ENCODE results near the gene ZFP90. TPM values are rescaled to one million over a fixed set of nuclear protein-coding genes. Genes with fewer than 3 reads are reported as not detected.

The ZFP90 gene
- total and polyA plus RNA-seq, 4 donors = 2.1 to 18.9 (median 5.6) TPM

DNA sequence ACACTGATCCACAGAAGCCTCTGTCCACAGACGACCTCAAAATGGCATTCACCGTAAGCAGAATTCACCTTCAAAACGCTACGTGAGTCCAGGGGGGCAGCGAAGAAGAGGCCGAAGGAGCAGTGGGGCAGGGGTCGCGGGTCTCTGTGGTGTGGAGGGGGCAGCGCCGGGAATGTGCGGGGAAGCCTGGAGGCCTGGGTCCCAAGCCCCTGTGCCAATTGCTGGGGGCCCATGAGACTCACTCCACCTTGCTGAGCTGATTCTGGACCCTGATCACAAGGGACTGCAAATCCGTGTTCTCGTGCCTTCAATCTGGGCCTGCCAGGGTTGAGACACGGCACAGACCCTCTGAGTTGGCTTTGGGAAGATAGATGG lies 47.5 kb upstream of the ZFP90 start:
- H3K9ac ChIP-seq (ENCODE audit: low read depth in 1 of 2, low read length in 2 of 2) = no peak overlapping the region
- WGBS = 92% methylated on average over 14 of the region's 14 CpGs
- no peak overlapping the region for H3K27ac ChIP-seq (ENCODE audit: low read depth in 1 of 2, low read length in 2 of 2)
- no peak for DNase-seq (ENCODE audit: low spot score)
- H3K4me3 ChIP-seq (ENCODE audit: low read depth in 1 of 3, low read length in 3 of 3) = no peak overlapping the region
- no peaks in the 10 kb centered on the region for H3K9me3 ChIP-seq (ENCODE audit: control insufficient read depth in 4 of 4, low read length in 3 of 4)
- no peaks in the 10 kb centered on the region for H3K36me3 ChIP-seq (ENCODE audit: control insufficient read depth in 4 of 4, insufficient read depth in 3 of 4, low read depth in 1 of 4, low read length in 3 of 4)
- no peak for TF ChIP-seq FOXA1 (IDR thresholded peaks at IDR 0.05)
- TF ChIP-seq SP1 (IDR thresholded peaks at IDR 0.05) = no peak
- TF ChIP-seq, protein P1, sequence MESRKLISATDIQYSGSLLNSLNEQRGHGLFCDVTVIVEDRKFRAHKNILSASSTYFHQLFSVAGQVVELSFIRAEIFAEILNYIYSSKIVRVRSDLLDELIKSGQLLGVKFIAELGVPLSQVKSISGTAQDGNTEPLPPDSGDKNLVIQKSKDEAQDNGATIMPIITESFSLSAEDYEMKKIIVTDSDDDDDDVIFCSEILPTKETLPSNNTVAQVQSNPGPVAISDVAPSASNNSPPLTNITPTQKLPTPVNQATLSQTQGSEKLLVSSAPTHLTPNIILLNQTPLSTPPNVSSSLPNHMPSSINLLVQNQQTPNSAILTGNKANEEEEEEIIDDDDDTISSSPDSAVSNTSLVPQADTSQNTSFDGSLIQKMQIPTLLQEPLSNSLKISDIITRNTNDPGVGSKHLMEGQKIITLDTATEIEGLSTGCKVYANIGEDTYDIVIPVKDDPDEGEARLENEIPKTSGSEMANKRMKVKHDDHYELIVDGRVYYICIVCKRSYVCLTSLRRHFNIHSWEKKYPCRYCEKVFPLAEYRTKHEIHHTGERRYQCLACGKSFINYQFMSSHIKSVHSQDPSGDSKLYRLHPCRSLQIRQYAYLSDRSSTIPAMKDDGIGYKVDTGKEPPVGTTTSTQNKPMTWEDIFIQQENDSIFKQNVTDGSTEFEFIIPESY (IDR thresholded peaks at IDR 0.05) = no peak
- no peaks in the 10 kb centered on the region for H3K27me3 ChIP-seq (ENCODE audit: control insufficient read depth in 4 of 4, insufficient read depth in 4 of 4, low read length in 3 of 4)
- H3K4me1 ChIP-seq (ENCODE audit: control insufficient read depth in 4 of 4, insufficient read depth in 4 of 4, low read length in 3 of 4) = peaks cover 0 to 16% (median 5%) of the 10 kb centered on the region in 4 donors

DNA sequence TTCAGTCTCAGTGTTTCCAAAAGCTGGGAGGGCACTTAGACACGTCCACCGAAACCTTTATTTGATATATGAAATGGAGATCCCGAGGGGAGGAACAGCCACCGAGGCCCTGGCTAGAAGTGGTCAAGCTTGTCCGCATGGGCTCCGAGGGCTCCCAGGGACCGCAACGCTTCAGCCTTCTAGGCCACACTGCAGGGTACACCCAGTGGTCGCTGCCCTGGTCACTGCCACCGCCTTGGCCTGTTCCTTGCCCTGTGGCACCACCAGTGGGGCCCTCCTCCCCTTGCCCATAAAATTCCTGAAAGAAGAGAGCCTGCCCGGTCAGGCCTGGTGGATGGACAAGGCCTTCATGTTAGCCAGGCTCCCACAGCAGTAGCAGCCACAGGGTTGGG lies 46.9 kb upstream of the ZFP90 start:
- Histone ChIP-seq H3K4me1 (ENCODE audit: control insufficient read depth in 4 of 4, insufficient read depth in 4 of 4, low read length in 3 of 4) (peaks cover 0 to 17% (median 4%) of the 10 kb centered on the region in 4 donors), H3K9me3 (ENCODE audit: control insufficient read depth in 4 of 4, low read length in 3 of 4) (no peaks in the 10 kb centered on the region), H3K4me3 (ENCODE audit: low read depth in 1 of 3, low read length in 3 of 3) (no peak overlapping the region), H3K27me3 (ENCODE audit: control insufficient read depth in 4 of 4, insufficient read depth in 4 of 4, low read length in 3 of 4) (no peaks in the 10 kb centered on the region), H3K27ac (ENCODE audit: low read depth in 1 of 2, low read length in 2 of 2) (no peak overlapping the region), H3K36me3 (ENCODE audit: control insufficient read depth in 4 of 4, insufficient read depth in 3 of 4, low read depth in 1 of 4, low read length in 3 of 4) (no peaks in the 10 kb centered on the region), H3K9ac (ENCODE audit: low read depth in 1 of 2, low read length in 2 of 2) (no peak overlapping the region)
- TF ChIP-seq GABPA (IDR thresholded peaks at IDR 0.05 in 1 of 2, conservative IDR thresholded peaks at IDR 0.05 in 1 of 2) (no peak), EGR1 (IDR thresholded peaks at IDR 0.05; ENCODE audit: low read depth in 2 of 2) (no peak), HNF4A (conservative IDR thresholded peaks at IDR 0.05) (no peak), FOXA1 (IDR thresholded peaks at IDR 0.05) (no peak), HNF4G (IDR thresholded peaks at IDR 0.05) (no peak), NR2F2 (IDR thresholded peaks at IDR 0.05) (no peak), TAF1 (conservative IDR thresholded peaks at IDR 0.05) (no peak), SP1 (IDR thresholded peaks at IDR 0.05) (no peak), JUND (IDR thresholded peaks at IDR 0.05) (no peak), RXRA (IDR thresholded peaks at IDR 0.05) (no peak)
- TF ChIP-seq, protein P2, sequence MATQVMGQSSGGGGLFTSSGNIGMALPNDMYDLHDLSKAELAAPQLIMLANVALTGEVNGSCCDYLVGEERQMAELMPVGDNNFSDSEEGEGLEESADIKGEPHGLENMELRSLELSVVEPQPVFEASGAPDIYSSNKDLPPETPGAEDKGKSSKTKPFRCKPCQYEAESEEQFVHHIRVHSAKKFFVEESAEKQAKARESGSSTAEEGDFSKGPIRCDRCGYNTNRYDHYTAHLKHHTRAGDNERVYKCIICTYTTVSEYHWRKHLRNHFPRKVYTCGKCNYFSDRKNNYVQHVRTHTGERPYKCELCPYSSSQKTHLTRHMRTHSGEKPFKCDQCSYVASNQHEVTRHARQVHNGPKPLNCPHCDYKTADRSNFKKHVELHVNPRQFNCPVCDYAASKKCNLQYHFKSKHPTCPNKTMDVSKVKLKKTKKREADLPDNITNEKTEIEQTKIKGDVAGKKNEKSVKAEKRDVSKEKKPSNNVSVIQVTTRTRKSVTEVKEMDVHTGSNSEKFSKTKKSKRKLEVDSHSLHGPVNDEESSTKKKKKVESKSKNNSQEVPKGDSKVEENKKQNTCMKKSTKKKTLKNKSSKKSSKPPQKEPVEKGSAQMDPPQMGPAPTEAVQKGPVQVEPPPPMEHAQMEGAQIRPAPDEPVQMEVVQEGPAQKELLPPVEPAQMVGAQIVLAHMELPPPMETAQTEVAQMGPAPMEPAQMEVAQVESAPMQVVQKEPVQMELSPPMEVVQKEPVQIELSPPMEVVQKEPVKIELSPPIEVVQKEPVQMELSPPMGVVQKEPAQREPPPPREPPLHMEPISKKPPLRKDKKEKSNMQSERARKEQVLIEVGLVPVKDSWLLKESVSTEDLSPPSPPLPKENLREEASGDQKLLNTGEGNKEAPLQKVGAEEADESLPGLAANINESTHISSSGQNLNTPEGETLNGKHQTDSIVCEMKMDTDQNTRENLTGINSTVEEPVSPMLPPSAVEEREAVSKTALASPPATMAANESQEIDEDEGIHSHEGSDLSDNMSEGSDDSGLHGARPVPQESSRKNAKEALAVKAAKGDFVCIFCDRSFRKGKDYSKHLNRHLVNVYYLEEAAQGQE (IDR thresholded peaks at IDR 0.05) = no peak
- TF ChIP-seq, protein P1 (IDR thresholded peaks at IDR 0.05) = no peak
- no peak for DNase-seq (ENCODE audit: low spot score)
- WGBS = 86% methylated on average over 11 of the region's 11 CpGs
